NCI-H1930 (cell line): ENCODE measurements around the gene HEBP1.

ENCODE experiments used
- DNase-seq, 2 experiments: peaks; one replicate each; lab custom pipeline; 2025; lab: John Stamatoyannopoulos, UW

The HEBP1 gene

GRCh38 chr12:13023811-13024530 is 23.9 kb upstream of the HEBP1 start:
- DNase-seq = no peak

GRCh38 chr12:13022851-13023271 is 22.8 kb upstream of the HEBP1 start:
- no peak for DNase-seq

GRCh38 chr12:13011098-13011497 is 11.0 kb upstream of the HEBP1 start:
- no peak for DNase-seq

- DNase-seq = no peak
Observed at GRCh38 chr12:13008741-13009380, 8.8 kb upstream of the HEBP1 start.

GRCh38 chr12:13007496-13008233 is 7.6 kb upstream of the HEBP1 start:
- no peak for DNase-seq

DNA sequence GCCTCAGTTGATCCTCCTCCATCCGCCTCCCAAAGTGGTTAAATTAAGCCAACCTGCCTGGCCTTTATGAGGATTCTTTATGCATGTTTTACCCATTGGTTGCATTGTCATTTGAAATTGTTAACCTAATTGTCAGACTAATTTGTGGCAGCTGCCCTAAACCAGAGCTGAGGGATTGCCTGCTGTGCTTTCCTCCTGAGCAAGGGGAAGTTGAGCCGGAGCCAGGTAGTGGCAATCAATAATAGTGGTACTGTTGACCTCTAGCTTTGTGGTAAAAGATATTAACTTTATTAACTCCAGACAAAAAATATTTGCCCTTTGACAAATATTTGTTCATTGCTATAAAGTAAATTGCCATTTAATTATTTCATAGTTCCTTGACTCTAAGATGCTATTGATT is 5.6 kb upstream of the HEBP1 start:
- DNase-seq = peak in 1 of 2 experiments; percentile 19

DNA sequence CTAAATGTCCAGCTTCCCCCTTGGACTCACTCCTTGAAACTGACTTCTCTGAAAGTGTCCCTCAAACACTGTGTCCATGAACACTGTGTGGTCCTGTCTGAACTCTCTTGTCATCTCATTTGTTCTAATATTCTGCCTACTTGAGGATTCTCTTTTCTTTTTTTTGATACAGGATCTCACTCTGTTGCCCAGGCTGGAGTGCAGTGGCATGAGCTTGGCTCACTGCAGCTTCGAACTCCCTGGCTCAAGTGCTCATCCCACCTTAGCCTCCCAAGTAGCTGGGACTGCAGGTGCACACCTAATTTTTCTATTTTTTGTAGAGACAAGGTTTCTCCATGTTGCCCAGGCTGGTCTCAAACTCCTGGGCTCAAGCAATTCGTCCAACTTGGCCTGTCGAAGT is 4.9 kb upstream of the HEBP1 start:
- no peak for DNase-seq

- no peak for DNase-seq
Observed at GRCh38 chr12:13004361-13004760, 4.3 kb upstream of the HEBP1 start.

DNA sequence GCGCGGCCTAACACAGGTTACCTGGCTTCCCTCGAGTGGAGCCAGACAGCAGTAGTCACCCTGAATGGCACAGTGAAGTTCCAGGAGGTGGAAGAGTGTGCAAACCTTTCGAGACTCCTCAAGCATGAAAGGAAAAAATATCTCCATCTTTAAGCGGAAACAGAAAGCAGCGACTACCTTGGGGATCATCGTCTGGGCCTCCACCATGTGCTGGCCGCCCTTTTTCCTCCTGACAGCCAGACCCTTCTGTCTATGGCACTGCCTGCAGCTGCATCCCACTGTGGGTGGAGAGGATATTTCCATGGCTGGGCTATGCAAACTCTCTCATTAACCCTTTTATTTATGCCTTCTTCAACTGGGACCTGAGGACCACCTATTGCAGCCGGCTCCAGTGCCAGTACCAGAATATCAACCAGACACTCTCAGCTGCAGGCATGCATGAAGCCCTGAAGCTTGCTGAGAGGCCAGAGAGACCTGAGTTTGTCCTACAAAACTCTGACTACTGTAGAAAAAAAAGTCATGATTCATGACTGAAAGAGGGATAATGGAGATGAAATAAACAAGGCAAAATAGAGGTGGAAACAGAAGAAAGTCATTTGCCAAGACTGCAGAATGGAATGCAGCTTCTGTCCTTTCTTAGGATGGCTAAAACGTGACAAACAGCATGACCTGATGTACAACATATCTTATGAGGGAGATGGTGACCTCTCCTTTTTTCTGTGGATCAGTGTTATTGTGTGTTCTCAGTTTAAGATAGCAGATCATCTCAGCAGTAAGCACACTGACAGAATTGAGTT is 2.4 kb upstream of the HEBP1 start:
- DNase-seq = no peak

DNA sequence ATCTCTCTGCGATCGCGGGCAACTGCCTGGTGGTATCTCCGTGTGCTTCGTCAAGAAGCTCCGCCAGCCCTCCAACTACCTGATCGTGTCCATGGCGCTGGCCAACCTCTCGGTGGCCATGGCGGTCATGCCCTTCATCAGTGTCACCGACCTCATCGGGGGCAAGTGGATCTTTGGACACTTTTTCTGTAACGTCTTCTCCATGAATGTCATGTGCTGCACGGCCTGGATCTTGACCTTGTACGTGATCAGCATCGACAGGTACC is 1.6 kb upstream of the HEBP1 start:
- DNase-seq = no peak

DNA sequence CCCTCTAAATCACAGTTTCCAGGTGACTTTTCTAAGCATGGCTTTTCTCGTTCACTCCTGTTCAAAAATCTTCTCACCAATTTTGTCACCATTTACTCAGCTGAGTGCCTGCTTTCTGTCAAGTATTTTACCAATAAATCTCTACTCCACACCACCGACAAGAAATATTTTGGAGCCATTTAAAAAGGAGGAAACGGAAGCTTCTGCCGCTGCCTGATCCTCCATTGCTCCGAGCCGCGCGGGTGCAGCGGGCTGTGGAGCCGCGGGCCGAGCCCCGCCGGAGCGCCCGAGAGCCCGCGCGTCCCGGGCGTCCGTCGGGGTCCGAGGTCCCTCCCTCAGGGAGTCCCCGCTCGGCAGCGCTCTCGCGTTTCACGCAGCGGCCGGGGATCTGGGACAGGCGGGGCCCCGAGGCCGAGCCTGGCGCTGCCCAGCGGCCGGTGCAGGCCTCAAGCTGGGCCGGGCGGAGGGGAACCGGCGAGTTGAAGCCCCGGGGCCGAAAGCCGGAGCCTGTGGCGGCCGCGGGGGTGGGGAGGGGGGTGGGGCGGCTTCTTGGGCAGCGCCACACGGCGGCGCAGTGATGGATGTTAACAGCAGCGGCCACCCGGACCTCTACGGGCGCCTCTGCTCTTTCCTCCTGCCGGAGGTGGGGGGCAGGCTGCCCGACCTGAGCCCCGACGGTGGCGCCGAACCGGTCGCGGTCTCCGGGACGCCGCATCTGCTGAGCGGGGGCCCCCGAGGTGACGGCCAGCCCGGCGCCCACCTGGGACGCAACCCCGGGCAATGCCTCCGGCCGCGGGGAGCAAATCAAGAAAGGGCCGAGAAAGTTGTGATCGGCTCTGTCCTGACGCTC is 1.1 kb upstream of the HEBP1 start:
- DNase-seq = peak; percentile 65 to 75

DNA sequence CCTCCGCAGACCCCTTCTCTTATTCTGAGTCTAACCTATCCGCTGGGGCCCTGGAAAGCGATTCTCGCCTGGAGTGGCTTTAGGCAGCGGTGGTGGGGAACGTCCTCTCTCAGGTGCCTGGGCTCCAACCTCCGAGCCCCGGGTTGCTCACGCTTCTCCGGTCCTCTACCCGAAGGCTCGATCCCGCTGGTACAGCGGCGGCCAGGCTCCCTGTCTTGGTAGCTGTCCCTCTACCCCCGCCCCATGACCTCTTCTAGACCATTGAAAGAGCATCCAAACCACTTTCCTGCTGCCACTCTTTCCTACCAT is 505 bp upstream of the HEBP1 start:
- DNase-seq = peak; percentile 60 to 65

- no peak for DNase-seq
Observed at GRCh38 chr12:12999271-12999958, 650 bp downstream of the HEBP1 start.

GRCh38 chr12:12998248-12998647 is 1.8 kb downstream of the HEBP1 start:
- no peak for DNase-seq

DNA sequence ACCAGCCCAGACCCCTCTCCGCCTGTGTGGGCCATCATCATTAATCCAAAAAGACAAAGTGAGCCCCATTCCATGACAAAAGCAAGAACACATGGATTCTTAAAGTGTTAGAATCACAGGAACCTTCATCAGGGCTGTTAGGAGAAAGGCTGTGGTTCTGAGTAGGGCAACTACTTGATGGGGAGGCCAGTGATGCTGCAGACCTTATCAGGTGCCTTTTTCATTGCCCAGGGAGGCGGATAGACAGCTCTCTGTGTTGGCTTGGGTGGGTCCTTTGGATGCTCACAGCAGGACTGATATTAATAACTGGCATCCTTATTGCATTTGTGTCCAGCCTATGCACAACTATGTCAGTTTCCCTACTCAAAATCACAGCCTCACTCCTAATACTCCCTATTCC is 2.3 kb downstream of the HEBP1 start:
- DNase-seq = no peak

DNA sequence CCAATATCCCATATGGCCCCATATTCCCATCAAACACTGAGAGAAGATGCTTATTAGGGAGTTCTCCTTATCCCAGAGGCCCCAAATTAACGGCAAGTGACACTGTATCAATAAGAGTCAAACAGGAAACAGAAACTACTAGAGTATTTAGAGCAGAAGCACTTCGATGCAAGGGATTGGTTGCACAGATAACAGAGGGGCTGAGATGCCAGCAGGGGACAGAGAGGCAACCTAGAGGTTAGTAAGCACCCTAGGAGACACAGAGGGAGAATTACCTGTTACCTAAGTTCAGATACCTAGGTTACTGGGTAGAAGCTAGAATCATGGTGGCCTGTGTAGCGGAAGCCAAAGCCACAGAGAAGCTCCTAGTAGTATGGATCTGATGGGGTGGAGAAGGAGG is 2.9 kb downstream of the HEBP1 start:
- DNase-seq = no peak

- DNase-seq = no peak
Observed at GRCh38 chr12:12996209-12996608, 3.9 kb downstream of the HEBP1 start.

- DNase-seq = no peak
Observed at GRCh38 chr12:12995088-12995487, 5.0 kb downstream of the HEBP1 start.

DNA sequence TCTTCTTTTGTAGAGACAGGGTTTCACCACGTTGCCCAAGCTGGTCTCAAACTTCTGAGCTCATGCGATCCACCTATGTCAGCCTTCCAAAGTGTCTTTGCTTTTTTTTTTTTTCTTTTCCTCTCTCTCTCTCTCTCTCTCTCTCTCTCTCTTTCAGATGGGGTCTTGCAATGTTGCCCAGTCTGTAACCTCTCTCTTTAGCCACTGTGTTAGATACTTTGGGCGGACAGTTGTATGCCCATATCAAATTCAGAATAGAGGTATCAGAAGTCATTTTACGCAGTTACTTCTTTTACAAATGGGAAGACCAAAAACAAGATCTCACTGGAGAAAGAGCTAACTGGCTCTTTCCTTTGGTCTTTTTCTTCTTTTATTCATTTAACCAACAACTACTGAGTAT is 6.7 kb downstream of the HEBP1 start:
- no peak for DNase-seq

DNA sequence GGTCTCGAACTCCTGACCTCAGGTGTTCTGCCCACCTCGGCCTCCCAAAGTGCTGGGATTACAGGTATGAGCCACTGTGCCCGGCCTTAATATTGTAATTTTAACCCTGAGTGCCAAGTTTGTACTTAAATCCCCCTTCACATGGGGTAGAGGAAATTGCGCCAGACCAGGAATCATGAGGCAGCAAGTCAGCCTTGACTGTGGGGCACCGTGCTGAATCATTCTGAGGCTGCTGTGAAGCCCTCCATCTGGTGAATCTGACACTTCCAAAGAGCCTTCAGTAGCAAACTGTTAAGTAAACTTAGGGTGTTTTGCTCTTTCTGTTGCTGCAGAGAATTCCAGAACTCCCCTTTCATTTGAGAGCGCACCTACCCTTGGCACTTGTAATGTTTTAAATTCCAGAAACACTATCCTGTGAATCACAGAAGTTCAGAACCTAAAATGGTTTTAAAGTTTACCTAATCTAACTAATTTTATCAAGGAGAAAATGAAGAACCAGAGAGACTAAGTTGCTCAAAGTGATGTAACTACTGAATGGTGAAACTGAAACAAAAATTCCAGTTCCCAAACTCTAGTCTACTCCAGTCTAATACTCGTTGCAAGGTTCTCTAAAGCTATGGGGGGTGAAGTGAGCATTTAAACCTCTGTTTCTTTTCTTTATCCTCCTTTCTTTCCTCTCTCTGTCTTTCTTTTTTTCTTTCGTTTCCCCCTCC is 7.5 kb downstream of the HEBP1 start:
- DNase-seq = no peak
